IMR-90 (cell line): Measurements from ENCODE around the gene RERE. TPM values are rescaled to one million over a fixed set of nuclear protein-coding genes. Genes with fewer than 3 reads are reported as not detected.

ENCODE experiments used
- ATAC-seq: fragments of 200-7000 bp; cut with Tn5 transposase; 2 replicates; pipeline ENCODE4 v1.9.1; 2020; ENCODE audit warnings: low read depth, mild to moderate bottlenecking, moderate library complexity
- BruUV-seq: library from RNA; stranded (reverse); fragments of 400-500 nt; replicated peaks from 2 replicates; lab custom pipeline; 2021; lab: Mats Ljungman, UMichigan
- CTCF ChIA-PET: fragments of 300-600 bp; formaldehyde crosslinking; extraction: SDS; loops from one replicate; lab custom pipeline; 2021; ENCODE audit warnings: antibody characterized with exemption; lab: Yijun Ruan, JAX
- POLR2A ChIA-PET: fragments of 300-600 bp; sonication (Branson Sonifier 250); formaldehyde crosslinking; loops from one replicate; lab custom pipeline; 2022; ENCODE audit warnings: antibody characterized with exemption; ENCODE audit not compliant: unreplicated experiment; lab: Charles Lee
- DNase-seq: peaks from one replicate; pipeline ENCODE4 v3.0.0; 2013
- H2AFZ ChIP-seq: replicated peaks from 2 replicates; pipeline ENCODE3; 2013; ENCODE audit warnings: low read length, mild to moderate bottlenecking; ENCODE audit not compliant: poor library complexity
- H2AK5ac ChIP-seq: 2 replicates; pipeline ENCODE4 v1.6.1; 2013; ENCODE audit warnings: low read depth, low read length, inconsistent platforms
- H2AK9ac ChIP-seq: replicated peaks from 2 replicates; pipeline ENCODE3; 2013; ENCODE audit warnings: mild to moderate bottlenecking, low read depth, low read length, moderate library complexity; ENCODE audit not compliant: poor library complexity
- H2BK120ac ChIP-seq: 2 replicates; pipeline ENCODE4 v1.6.1; 2013; ENCODE audit warnings: low read depth, low read length, inconsistent platforms
- H2BK15ac ChIP-seq: 3 replicates; pipeline ENCODE4 v1.6.1; 2013; ENCODE audit warnings: low read depth, low read length, inconsistent platforms
- H2BK20ac ChIP-seq: 2 replicates; pipeline ENCODE4 v1.6.1; 2013; ENCODE audit warnings: low read depth, mild to moderate bottlenecking, inconsistent platforms, low read length, moderate library complexity
- H2BK5ac ChIP-seq: 2 replicates; pipeline ENCODE4 v1.6.1; 2013; ENCODE audit warnings: mild to moderate bottlenecking, low read depth, low read length, inconsistent platforms; ENCODE audit not compliant: poor library complexity, severe bottlenecking
- H3K14ac ChIP-seq: replicated peaks from 2 replicates; pipeline ENCODE4 v1.6.1; 2013; ENCODE audit warnings: low read depth, low read length, inconsistent platforms
- H3K18ac ChIP-seq: 2 replicates; pipeline ENCODE4 v1.6.1; 2013; ENCODE audit warnings: low read depth, low read length, control low read depth
- H3K23ac ChIP-seq: 2 replicates; pipeline ENCODE4 v1.6.1; 2013; ENCODE audit warnings: low read depth, low read length, inconsistent platforms
- H3K27ac ChIP-seq: 2 replicates; pipeline ENCODE4 v1.5.1; 2013; ENCODE audit warnings: mild to moderate bottlenecking, control low read depth, low read length; ENCODE audit not compliant: insufficient read depth
- H3K27me3 ChIP-seq: 2 replicates; pipeline ENCODE4 v1.6.1; 2013; ENCODE audit warnings: low read length; ENCODE audit not compliant: control insufficient read depth, insufficient read depth
- H3K36me3 ChIP-seq: 2 replicates; pipeline ENCODE4 v1.6.1; 2013; ENCODE audit warnings: low read length, mixed read lengths; ENCODE audit not compliant: control insufficient read depth, insufficient read depth
- H3K4ac ChIP-seq: 2 replicates; pipeline ENCODE4 v1.6.1; 2013; ENCODE audit warnings: low read depth, low read length, inconsistent platforms
- H3K4me1 ChIP-seq: 2 replicates; pipeline ENCODE4 v1.6.1; 2013; ENCODE audit warnings: low read length, mixed read lengths; ENCODE audit not compliant: control insufficient read depth, insufficient read depth
- H3K4me2 ChIP-seq: 2 replicates; pipeline ENCODE4 v1.6.1; 2013; ENCODE audit warnings: low read depth, mild to moderate bottlenecking, control low read depth, low read length, moderate library complexity
- H3K4me3 ChIP-seq: 2 replicates; pipeline ENCODE4 v1.5.1; 2013; ENCODE audit warnings: low read depth, mild to moderate bottlenecking, control low read depth, low read length, moderate library complexity; ENCODE audit not compliant: insufficient read depth
- H3K56ac ChIP-seq: 2 replicates; pipeline ENCODE4 v1.6.1; 2013; ENCODE audit warnings: low read length, inconsistent platforms; ENCODE audit not compliant: insufficient read depth; ENCODE audit errors: extremely low read depth
- H3K79me1 ChIP-seq, 2 experiments: 2 replicates each; pipeline ENCODE4 v1.6.1; 2013; ENCODE audit warnings: low read length in 2 of 2, inconsistent platforms in 1 of 2, low read depth in 1 of 2
- H3K9ac ChIP-seq: 2 replicates; pipeline ENCODE4 v1.6.1; 2013; ENCODE audit warnings: low read depth, low read length, control low read depth
- H3K9me1 ChIP-seq: 2 replicates; pipeline ENCODE4 v1.6.1; 2013; ENCODE audit warnings: low read length, inconsistent platforms; ENCODE audit not compliant: insufficient read depth
- H3K9me3 ChIP-seq: 2 replicates; pipeline ENCODE4 v1.6.1; 2013; ENCODE audit warnings: low read length; ENCODE audit not compliant: control insufficient read depth, insufficient read depth
- H4K20me1 ChIP-seq: 2 replicates; pipeline ENCODE4 v1.6.1; 2013; ENCODE audit warnings: low read length, inconsistent platforms; ENCODE audit not compliant: insufficient read depth
- H4K5ac ChIP-seq: 2 replicates; pipeline ENCODE4 v1.6.1; 2013; ENCODE audit warnings: mild to moderate bottlenecking, low read depth, low read length, control low read depth
- H4K8ac ChIP-seq, 2 experiments: 2 replicates each; pipeline ENCODE4 v1.6.1; 2013; ENCODE audit warnings: low read depth in 2 of 2, low read length in 2 of 2, control low read depth in 1 of 2, inconsistent platforms in 1 of 2
- H4K91ac ChIP-seq: 2 replicates; pipeline ENCODE4 v1.6.1; 2013; ENCODE audit warnings: low read depth, low read length, inconsistent platforms; ENCODE audit not compliant: insufficient read depth
- MXI1 ChIP-seq: IDR thresholded peaks from 2 replicates; pipeline ENCODE4 v1.6.1; 2012; ENCODE audit warnings: low read depth, mild to moderate bottlenecking, low read length, moderate library complexity, borderline replicate concordance
- WGBS, 2 experiments: methylation state at CpG; one replicate each; pipeline versions ENCODE4 v1.1.5 to v1.1.7; 2013; ENCODE audit warnings: missing lambda C conversion rate in 2 of 2; ENCODE audit not compliant: insufficient read length in 1 of 2; ENCODE audit errors: extremely low coverage in 2 of 2; 5-methylcytosine and 5-hydroxymethylcytosine counted together
- dilution Hi-C: fragments of 300-500 bp; cut with HindIII; formaldehyde crosslinking; loops from one replicate; pipeline ENCODE4 v1.14.3; 2018; ENCODE audit warnings: low sequenced_read_pairs; ENCODE audit not compliant: unreplicated experiment
- in situ Hi-C: fragments of 300-500 bp; cut with MboI; formaldehyde crosslinking; loops from 3 replicates; pipeline ENCODE4 v1.14.3; 2019; ENCODE audit warnings: low sequenced_read_pairs, inconsistent platforms, mixed read lengths
- intact Hi-C: fragments of 100-400 bp; cut with micrococcal nuclease; formaldehyde crosslinking; loops from 2 replicates; pipeline ENCODE4 v1.10.0; 2022
- polyA plus RNA-seq, 3 experiments: library from polyadenylated mRNA; depleted of rRNA; stranded (reverse); fragments of >200 nt; gene quantifications; 2 replicates each; pipeline ENCODE4 v1.2.3, GENCODE V29; 2012; ENCODE audit warnings: low replicate concordance in 1 of 3
- total RNA-seq: library from RNA; depleted of rRNA; stranded (reverse); fragments of >200 nt; gene quantifications from 2 replicates; pipeline ENCODE4 v1.2.3, GENCODE V29; 2012

The RERE gene
- total and polyA plus RNA-seq, 2 of the 4 experiments (the other 2 are of a cell fraction) = 11.5 to 25.1 TPM

GRCh38 chr1:8812081-8812480, 5.4 kb downstream of the RERE start:
- POLR2A ChIA-PET = no interaction called here
- Histone ChIP-seq H2AK9ac (no peak overlapping the region), H2BK5ac (no peak overlapping the region), H3K27ac (no peak overlapping the region), H3K56ac (no peak overlapping the region), H3K9me3 (no peaks in the 10 kb centered on the region), H3K9ac (no peak overlapping the region), H2AK5ac (no peak overlapping the region), H2BK20ac (no peak overlapping the region), H3K4me2 (no peak overlapping the region), H3K36me3 (no peaks in the 10 kb centered on the region), H3K4me3 (no peak overlapping the region), H4K91ac (no peak overlapping the region), H4K8ac (no peak overlapping the region), H3K18ac (no peak overlapping the region), H3K4me1 (peaks cover 11% of the 10 kb centered on the region), H3K9me1 (peaks cover 2% of the 10 kb centered on the region; the same call in 1 of the 2 replicates), H2BK15ac (no peak overlapping the region), H4K5ac (no peak overlapping the region), H3K79me1 (peaks cover 20 to 63% of the 10 kb centered on the region in 2 experiments), H4K20me1 (peaks cover 28% of the 10 kb centered on the region; the same call in 1 of the 2 replicates), H3K14ac (no peak overlapping the region), H2AFZ (no peak overlapping the region), H3K27me3 (no peaks in the 10 kb centered on the region), H2BK120ac (no peak overlapping the region), H3K4ac (no peak overlapping the region), H3K23ac (no peak overlapping the region)
- in situ Hi-C loops (no loop called here), dilution Hi-C loops (no loop called here), intact Hi-C loops (loop anchor here (10.0 kb wide), 1 partner anchor 347 kb away; no protein-coding TSS in a partner anchor)
- CTCF ChIA-PET = interaction anchor here (1.1 kb wide), 1 partner anchor 36 kb away, joined by 3 read pairs; no protein-coding TSS in a partner anchor
- no peak for ATAC-seq
- no peak for DNase-seq
- WGBS, 2 experiments = no CpG with 5 or more reads among the region's 6 CpGs
- TF ChIP-seq MXI1 = no peak
- no TSS peak for BruUV-seq
